Upper lobe of left lung (tissue), 4 donors: ENCODE measurements around the gene CDYL.

ENCODE experiments used
- CTCF ChIP-seq, 6 experiments: fragments of 450-650 bp in 4 of 6; fragments of 200-600 bp in 2 of 6; sonication (generic) in 2 of 6; IDR thresholded peaks; one replicate each; pipeline ENCODE4 v1.5.1; 2016 to 2019; ENCODE audit warnings: antibody characterized with exemption in 6 of 6
- EP300 ChIP-seq, 4 donors: sonication (generic); formaldehyde crosslinking; IDR thresholded peaks; one replicate each; pipeline ENCODE4 v1.5.1; 2017; ENCODE audit warnings: antibody characterized with exemption in 4 of 4, control low read depth in 2 of 4
- POLR2A ChIP-seq, 4 donors: fragments of 450-650 bp; IDR thresholded peaks; one replicate each; pipeline ENCODE4 v1.5.1; 2016 to 2017; ENCODE audit warnings: antibody characterized with exemption in 4 of 4, mild to moderate bottlenecking in 2 of 4

GRCh38 chr6:4939241-4939640, 163.0 kb downstream of the CDYL start:
- no peak for TF ChIP-seq CTCF (IDR thresholded peaks at IDR 0.05)
- TF ChIP-seq EP300 (IDR thresholded peaks at IDR 0.05) = no peak
- no peak for TF ChIP-seq POLR2A (IDR thresholded peaks at IDR 0.05)
